Measurements from ENCODE around the gene BHLHA15.

DNA sequence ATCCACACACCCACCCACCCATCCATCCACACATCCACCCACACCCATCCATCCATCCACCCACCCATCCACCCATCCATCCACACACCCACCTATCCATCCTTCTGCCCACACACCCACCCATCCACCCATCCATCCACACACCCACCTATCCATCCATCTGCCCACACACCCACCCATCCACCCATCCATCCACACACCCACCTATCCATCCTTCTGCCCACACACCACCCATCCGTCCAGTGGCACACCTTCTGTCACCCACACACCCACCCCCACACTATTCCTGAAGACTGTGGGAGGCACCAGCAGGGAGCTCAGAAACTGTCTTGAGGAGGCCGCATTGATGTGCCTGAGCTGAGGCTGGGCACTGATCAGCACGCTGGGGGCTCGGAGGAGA is 31.7 kb downstream of the BHLHA15 start:
- TF ChIP-seq, protein P1, sequence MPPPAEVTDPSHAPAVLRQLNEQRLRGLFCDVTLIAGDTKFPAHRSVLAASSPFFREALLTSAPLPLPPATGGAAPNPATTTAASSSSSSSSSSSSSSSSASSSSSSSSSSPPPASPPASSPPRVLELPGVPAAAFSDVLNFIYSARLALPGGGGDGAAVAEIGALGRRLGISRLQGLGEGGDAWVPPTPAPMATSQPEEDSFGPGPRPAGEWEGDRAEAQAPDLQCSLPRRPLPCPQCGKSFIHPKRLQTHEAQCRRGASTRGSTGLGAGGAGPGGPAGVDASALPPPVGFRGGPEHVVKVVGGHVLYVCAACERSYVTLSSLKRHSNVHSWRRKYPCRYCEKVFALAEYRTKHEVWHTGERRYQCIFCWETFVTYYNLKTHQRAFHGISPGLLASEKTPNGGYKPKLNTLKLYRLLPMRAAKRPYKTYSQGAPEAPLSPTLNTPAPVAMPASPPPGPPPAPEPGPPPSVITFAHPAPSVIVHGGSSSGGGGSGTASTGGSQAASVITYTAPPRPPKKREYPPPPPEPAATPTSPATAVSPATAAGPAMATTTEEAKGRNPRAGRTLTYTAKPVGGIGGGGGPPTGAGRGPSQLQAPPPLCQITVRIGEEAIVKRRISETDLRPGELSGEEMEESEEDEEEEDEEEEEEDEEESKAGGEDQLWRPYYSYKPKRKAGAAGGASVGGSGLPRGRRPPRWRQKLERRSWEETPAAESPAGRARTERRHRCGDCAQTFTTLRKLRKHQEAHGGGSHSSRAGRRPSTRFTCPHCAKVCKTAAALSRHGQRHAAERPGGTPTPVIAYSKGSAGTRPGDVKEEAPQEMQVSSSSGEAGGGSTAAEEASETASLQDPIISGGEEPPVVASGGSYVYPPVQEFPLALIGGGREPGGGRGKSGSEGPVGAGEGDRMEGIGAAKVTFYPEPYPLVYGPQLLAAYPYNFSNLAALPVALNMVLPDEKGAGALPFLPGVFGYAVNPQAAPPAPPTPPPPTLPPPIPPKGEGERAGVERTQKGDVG (CRISPR knock-in tag; IDR thresholded peaks at IDR 0.05; ENCODE audit: borderline replicate concordance): no peak
- TF ChIP-seq, protein P2, sequence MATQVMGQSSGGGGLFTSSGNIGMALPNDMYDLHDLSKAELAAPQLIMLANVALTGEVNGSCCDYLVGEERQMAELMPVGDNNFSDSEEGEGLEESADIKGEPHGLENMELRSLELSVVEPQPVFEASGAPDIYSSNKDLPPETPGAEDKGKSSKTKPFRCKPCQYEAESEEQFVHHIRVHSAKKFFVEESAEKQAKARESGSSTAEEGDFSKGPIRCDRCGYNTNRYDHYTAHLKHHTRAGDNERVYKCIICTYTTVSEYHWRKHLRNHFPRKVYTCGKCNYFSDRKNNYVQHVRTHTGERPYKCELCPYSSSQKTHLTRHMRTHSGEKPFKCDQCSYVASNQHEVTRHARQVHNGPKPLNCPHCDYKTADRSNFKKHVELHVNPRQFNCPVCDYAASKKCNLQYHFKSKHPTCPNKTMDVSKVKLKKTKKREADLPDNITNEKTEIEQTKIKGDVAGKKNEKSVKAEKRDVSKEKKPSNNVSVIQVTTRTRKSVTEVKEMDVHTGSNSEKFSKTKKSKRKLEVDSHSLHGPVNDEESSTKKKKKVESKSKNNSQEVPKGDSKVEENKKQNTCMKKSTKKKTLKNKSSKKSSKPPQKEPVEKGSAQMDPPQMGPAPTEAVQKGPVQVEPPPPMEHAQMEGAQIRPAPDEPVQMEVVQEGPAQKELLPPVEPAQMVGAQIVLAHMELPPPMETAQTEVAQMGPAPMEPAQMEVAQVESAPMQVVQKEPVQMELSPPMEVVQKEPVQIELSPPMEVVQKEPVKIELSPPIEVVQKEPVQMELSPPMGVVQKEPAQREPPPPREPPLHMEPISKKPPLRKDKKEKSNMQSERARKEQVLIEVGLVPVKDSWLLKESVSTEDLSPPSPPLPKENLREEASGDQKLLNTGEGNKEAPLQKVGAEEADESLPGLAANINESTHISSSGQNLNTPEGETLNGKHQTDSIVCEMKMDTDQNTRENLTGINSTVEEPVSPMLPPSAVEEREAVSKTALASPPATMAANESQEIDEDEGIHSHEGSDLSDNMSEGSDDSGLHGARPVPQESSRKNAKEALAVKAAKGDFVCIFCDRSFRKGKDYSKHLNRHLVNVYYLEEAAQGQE (IDR thresholded peaks at IDR 0.05; ENCODE audit: borderline replicate concordance in 1 of 2, low read depth in 1 of 2, low read length in 2 of 2): no peak
- TF ChIP-seq ZNF530 (CRISPR knock-in tag; IDR thresholded peaks at IDR 0.05; ENCODE audit: low read depth) (no peak), HNRNPK (IDR thresholded peaks at IDR 0.05; ENCODE audit: low read depth, low read length, poor library complexity, severe bottlenecking) (no peak), TAF1 (CRISPR knock-in tag; IDR thresholded peaks at IDR 0.05) (no peak), CTCF (CRISPR knock-in tag; IDR thresholded peaks at IDR 0.05) (no peak)
- TF ChIP-seq, protein P3, sequence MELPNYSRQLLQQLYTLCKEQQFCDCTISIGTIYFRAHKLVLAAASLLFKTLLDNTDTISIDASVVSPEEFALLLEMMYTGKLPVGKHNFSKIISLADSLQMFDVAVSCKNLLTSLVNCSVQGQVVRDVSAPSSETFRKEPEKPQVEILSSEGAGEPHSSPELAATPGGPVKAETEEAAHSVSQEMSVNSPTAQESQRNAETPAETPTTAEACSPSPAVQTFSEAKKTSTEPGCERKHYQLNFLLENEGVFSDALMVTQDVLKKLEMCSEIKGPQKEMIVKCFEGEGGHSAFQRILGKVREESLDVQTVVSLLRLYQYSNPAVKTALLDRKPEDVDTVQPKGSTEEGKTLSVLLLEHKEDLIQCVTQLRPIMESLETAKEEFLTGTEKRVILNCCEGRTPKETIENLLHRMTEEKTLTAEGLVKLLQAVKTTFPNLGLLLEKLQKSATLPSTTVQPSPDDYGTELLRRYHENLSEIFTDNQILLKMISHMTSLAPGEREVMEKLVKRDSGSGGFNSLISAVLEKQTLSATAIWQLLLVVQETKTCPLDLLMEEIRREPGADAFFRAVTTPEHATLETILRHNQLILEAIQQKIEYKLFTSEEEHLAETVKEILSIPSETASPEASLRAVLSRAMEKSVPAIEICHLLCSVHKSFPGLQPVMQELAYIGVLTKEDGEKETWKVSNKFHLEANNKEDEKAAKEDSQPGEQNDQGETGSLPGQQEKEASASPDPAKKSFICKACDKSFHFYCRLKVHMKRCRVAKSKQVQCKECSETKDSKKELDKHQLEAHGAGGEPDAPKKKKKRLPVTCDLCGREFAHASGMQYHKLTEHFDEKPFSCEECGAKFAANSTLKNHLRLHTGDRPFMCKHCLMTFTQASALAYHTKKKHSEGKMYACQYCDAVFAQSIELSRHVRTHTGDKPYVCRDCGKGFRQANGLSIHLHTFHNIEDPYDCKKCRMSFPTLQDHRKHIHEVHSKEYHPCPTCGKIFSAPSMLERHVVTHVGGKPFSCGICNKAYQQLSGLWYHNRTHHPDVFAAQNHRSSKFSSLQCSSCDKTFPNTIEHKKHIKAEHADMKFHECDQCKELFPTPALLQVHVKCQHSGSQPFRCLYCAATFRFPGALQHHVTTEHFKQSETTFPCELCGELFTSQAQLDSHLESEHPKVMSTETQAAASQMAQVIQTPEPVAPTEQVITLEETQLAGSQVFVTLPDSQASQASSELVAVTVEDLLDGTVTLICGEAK (IDR thresholded peaks at IDR 0.05): no peak
- TF ChIP-seq, protein P3 (CRISPR knock-in tag; IDR thresholded peaks at IDR 0.05): no peak

Data from HepG2 (cell line).